ENCODE data around the gene MTRR. TPM values are rescaled to one million over a fixed set of nuclear protein-coding genes. Genes with fewer than 3 reads are reported as not detected.

The MTRR gene
- total RNA-seq, 1 experiment from 2014 or later, result 61.2 TPM

- TF ChIP-seq, protein P1, sequence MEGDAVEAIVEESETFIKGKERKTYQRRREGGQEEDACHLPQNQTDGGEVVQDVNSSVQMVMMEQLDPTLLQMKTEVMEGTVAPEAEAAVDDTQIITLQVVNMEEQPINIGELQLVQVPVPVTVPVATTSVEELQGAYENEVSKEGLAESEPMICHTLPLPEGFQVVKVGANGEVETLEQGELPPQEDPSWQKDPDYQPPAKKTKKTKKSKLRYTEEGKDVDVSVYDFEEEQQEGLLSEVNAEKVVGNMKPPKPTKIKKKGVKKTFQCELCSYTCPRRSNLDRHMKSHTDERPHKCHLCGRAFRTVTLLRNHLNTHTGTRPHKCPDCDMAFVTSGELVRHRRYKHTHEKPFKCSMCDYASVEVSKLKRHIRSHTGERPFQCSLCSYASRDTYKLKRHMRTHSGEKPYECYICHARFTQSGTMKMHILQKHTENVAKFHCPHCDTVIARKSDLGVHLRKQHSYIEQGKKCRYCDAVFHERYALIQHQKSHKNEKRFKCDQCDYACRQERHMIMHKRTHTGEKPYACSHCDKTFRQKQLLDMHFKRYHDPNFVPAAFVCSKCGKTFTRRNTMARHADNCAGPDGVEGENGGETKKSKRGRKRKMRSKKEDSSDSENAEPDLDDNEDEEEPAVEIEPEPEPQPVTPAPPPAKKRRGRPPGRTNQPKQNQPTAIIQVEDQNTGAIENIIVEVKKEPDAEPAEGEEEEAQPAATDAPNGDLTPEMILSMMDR (IDR thresholded peaks at IDR 0.05; ENCODE audit: unreplicated experiment), result no peak
- CTCF ChIA-PET, result no interaction called here
- Mint-ChIP-seq H3K27ac (ENCODE audit: unreplicated experiment) (no peak overlapping the region), H3K9me3 (ENCODE audit: low read depth, unreplicated experiment) (no peaks in the 10 kb centered on the region), H3K27me3 (ENCODE audit: unreplicated experiment) (peaks cover 7% of the 10 kb centered on the region), H3K36me3 (ENCODE audit: insufficient read depth, unreplicated experiment) (no peaks in the 10 kb centered on the region), H3K4me1 (ENCODE audit: low read depth, unreplicated experiment) (no peaks in the 10 kb centered on the region), H3K4me3 (ENCODE audit: low read depth, unreplicated experiment) (no peak overlapping the region)
- intact Hi-C loops (cut with micrococcal nuclease; ENCODE audit: unreplicated experiment), result no loop called here
- DNase-seq, result no peak
- no TSS peak for BruUV-seq (replicated peaks)
Measured at GRCh38 chr5:7930011-7930410, 61.1 kb downstream of the MTRR start.

GRCh38 chr5:7941692-7942091, 72.7 kb downstream of the MTRR start:
- intact Hi-C loops (cut with micrococcal nuclease; ENCODE audit: unreplicated experiment), result no loop called here
- Mint-ChIP-seq H3K36me3 (ENCODE audit: insufficient read depth, unreplicated experiment) (no peaks in the 10 kb centered on the region), H3K4me3 (ENCODE audit: low read depth, unreplicated experiment) (no peak overlapping the region), H3K9me3 (ENCODE audit: low read depth, unreplicated experiment) (peaks cover 3% of the 10 kb centered on the region), H3K27me3 (ENCODE audit: unreplicated experiment) (no peaks in the 10 kb centered on the region), H3K27ac (ENCODE audit: unreplicated experiment) (no peak overlapping the region), H3K4me1 (ENCODE audit: low read depth, unreplicated experiment) (no peaks in the 10 kb centered on the region)
- CTCF ChIA-PET, result no interaction called here
- BruUV-seq (replicated peaks), result no TSS peak
- DNase-seq, result no peak
- TF ChIP-seq, protein P1 (IDR thresholded peaks at IDR 0.05; ENCODE audit: unreplicated experiment), result no peak

GRCh38 chr5:7947301-7947700, 78.4 kb downstream of the MTRR start:
- TF ChIP-seq, protein P1 (IDR thresholded peaks at IDR 0.05; ENCODE audit: unreplicated experiment), result no peak
- Mint-ChIP-seq H3K27me3 (ENCODE audit: unreplicated experiment) (no peaks in the 10 kb centered on the region), H3K9me3 (ENCODE audit: low read depth, unreplicated experiment) (peaks cover 10% of the 10 kb centered on the region), H3K4me1 (ENCODE audit: low read depth, unreplicated experiment) (no peaks in the 10 kb centered on the region), H3K36me3 (ENCODE audit: insufficient read depth, unreplicated experiment) (no peaks in the 10 kb centered on the region), H3K4me3 (ENCODE audit: low read depth, unreplicated experiment) (no peak overlapping the region), H3K27ac (ENCODE audit: unreplicated experiment) (no peak overlapping the region)
- CTCF ChIA-PET, result no interaction called here
- intact Hi-C loops (cut with micrococcal nuclease; ENCODE audit: unreplicated experiment), result no loop called here
- no peak for DNase-seq
- BruUV-seq (replicated peaks), result no TSS peak

Other genes starting within 250 kb of the MTRR start
- not detected in 2 replicates for gene CFAP90, start 18.0 kb upstream of the MTRR start, total RNA-seq (2022)
- gene FASTKD3, start 117 bp upstream of the MTRR start, total RNA-seq (2022), result 11.0 and 13.5 TPM in 2 replicates